Measurements from ENCODE around the gene CLEC2A.

Gene CLEC2A

GRCh38 chr12:9931245-9931644 lies 925 bp downstream of the CLEC2A start:
- no peak for FAIRE-seq

- no peak for FAIRE-seq
These were observed 3.6 kb downstream of the CLEC2A start for GRCh38 chr12:9928607-9929006.

- no peak for FAIRE-seq
These were observed 5.3 kb downstream of the CLEC2A start for GRCh38 chr12:9926876-9927275.

GRCh38 chr12:9925705-9926393 lies 6.3 kb downstream of the CLEC2A start:
- FAIRE-seq = peak; percentile 95

GRCh38 chr12:9922429-9922828 lies 9.7 kb downstream of the CLEC2A start:
- no peak for FAIRE-seq

- FAIRE-seq = no peak
These were observed 11.7 kb downstream of the CLEC2A start for GRCh38 chr12:9920451-9920850.

GRCh38 chr12:9919443-9919842 lies 12.7 kb downstream of the CLEC2A start:
- FAIRE-seq = no peak

- FAIRE-seq = no peak
These were observed 20.5 kb downstream of the CLEC2A start for GRCh38 chr12:9911708-9912107.

- FAIRE-seq = no peak
These were observed 21.3 kb downstream of the CLEC2A start for GRCh38 chr12:9910716-9911421.

- no peak for FAIRE-seq
These were observed 22.4 kb downstream of the CLEC2A start for GRCh38 chr12:9909724-9910123.

- no peak for FAIRE-seq
These were observed 23.8 kb downstream of the CLEC2A start for GRCh38 chr12:9908350-9908749.

- no peak for FAIRE-seq
These were observed 24.4 kb downstream of the CLEC2A start for GRCh38 chr12:9907769-9908168.

GRCh38 chr12:9906873-9907272 lies 25.3 kb downstream of the CLEC2A start:
- FAIRE-seq = no peak

GRCh38 chr12:9902539-9903228 lies 29.5 kb downstream of the CLEC2A start:
- no peak for FAIRE-seq

- no peak for FAIRE-seq
These were observed 31.2 kb downstream of the CLEC2A start for GRCh38 chr12:9900930-9901329.

- FAIRE-seq = no peak
These were observed 33.0 kb downstream of the CLEC2A start for GRCh38 chr12:9899209-9899608.

GRCh38 chr12:9897535-9897934 lies 34.6 kb downstream of the CLEC2A start:
- FAIRE-seq = no peak

GRCh38 chr12:9895215-9895971 lies 36.8 kb downstream of the CLEC2A start:
- no peak for FAIRE-seq

- no peak for FAIRE-seq
These were observed 43.4 kb downstream of the CLEC2A start for GRCh38 chr12:9888665-9889273.

GRCh38 chr12:9883175-9883574 lies 49.0 kb downstream of the CLEC2A start:
- FAIRE-seq = no peak

- no peak for FAIRE-seq
These were observed 50.2 kb downstream of the CLEC2A start for GRCh38 chr12:9881988-9882387.

GRCh38 chr12:9881246-9881645 lies 50.9 kb downstream of the CLEC2A start, which contains the start of gene KLRF2:
KLRF2 (plus strand) TSS chr12:9881489; CDS start chr12:9881596, 107 bp downstream.
- no peak for FAIRE-seq

Data from islet of Langerhans (tissue), 1 donor.